Measurements from ENCODE around the gene KCTD10.
"Not testable (repeated sequence)": the region's sequence is repeated elsewhere in the genome, so short reads cannot be mapped to it uniquely, and the experiment has no call there.

The KCTD10 gene

GRCh38 chr12:109445191-109445609 is 31.9 kb downstream of the KCTD10 start:
- no peak for FAIRE-seq

- FAIRE-seq, result no peak
Measured at GRCh38 chr12:109444259-109444658, 32.8 kb downstream of the KCTD10 start.

- FAIRE-seq, result no peak
Measured at GRCh38 chr12:109443794-109444193, 33.3 kb downstream of the KCTD10 start.

GRCh38 chr12:109440851-109441490 is 36.1 kb downstream of the KCTD10 start:
- FAIRE-seq, result no peak

- not testable (repeated sequence) for FAIRE-seq
Measured at GRCh38 chr12:109439951-109440350, 37.1 kb downstream of the KCTD10 start.

- no peak for FAIRE-seq
Measured at GRCh38 chr12:109439181-109439580, 37.9 kb downstream of the KCTD10 start.

- FAIRE-seq, result no peak
Measured at GRCh38 chr12:109436188-109436560, 40.9 kb downstream of the KCTD10 start.

- FAIRE-seq, result no peak
Measured at GRCh38 chr12:109435428-109436187, 41.5 kb downstream of the KCTD10 start.

- no peak for FAIRE-seq
Measured at GRCh38 chr12:109434582-109434981, 42.5 kb downstream of the KCTD10 start.

GRCh38 chr12:109433618-109434017 is 43.5 kb downstream of the KCTD10 start:
- FAIRE-seq, result no peak

- FAIRE-seq, result no peak
Measured at GRCh38 chr12:109432842-109433304, 44.2 kb downstream of the KCTD10 start.

GRCh38 chr12:109432431-109432830 is 44.7 kb downstream of the KCTD10 start:
- no peak for FAIRE-seq

GRCh38 chr12:109430244-109430643 is 46.9 kb downstream of the KCTD10 start:
- no peak for FAIRE-seq

GRCh38 chr12:109428804-109429203 is 48.3 kb downstream of the KCTD10 start:
- FAIRE-seq, result not testable (repeated sequence)

GRCh38 chr12:109428037-109428629 is 49.0 kb downstream of the KCTD10 start:
- FAIRE-seq, result peak; percentile 36

- FAIRE-seq, result no peak
Measured at GRCh38 chr12:109423392-109423791, 53.7 kb downstream of the KCTD10 start.

GRCh38 chr12:109422251-109422650 is 54.8 kb downstream of the KCTD10 start:
- FAIRE-seq, result no peak

GRCh38 chr12:109421355-109422087 is 55.6 kb downstream of the KCTD10 start:
- no peak for FAIRE-seq

- no peak for FAIRE-seq
Measured at GRCh38 chr12:109418848-109419480, 58.1 kb downstream of the KCTD10 start.

- not testable (repeated sequence) for FAIRE-seq
Measured at GRCh38 chr12:109406147-109406546, 71.0 kb downstream of the KCTD10 start.

GRCh38 chr12:109404841-109405240 is 72.3 kb downstream of the KCTD10 start:
- FAIRE-seq, result not testable (repeated sequence)

All from TTC549 (cell line).